GM19397 (cell line): Measurements from ENCODE around the gene RPL32.

Experiments
- ATAC-seq: cut with Tn5 transposase; IDR thresholded peaks from one replicate; pipeline ENCODE4 v1.9.1; 2021; ENCODE audit warnings: mild to moderate bottlenecking, moderate library complexity; ENCODE audit not compliant: unreplicated experiment

Gene RPL32

GRCh38 chr3:12833222-12834161 is 7.9 kb downstream of the RPL32 start:
- ATAC-seq = no peak

GRCh38 chr3:12832350-12833221 is 8.8 kb downstream of the RPL32 start:
- no peak for ATAC-seq

- no peak for ATAC-seq
Measured at GRCh38 chr3:12831301-12831866, 10.0 kb downstream of the RPL32 start.

- ATAC-seq = no peak
Measured at GRCh38 chr3:12830785-12831156, 10.6 kb downstream of the RPL32 start.

- no peak for ATAC-seq
Measured at GRCh38 chr3:12829886-12830784, 11.2 kb downstream of the RPL32 start.

- no peak for ATAC-seq
Measured at GRCh38 chr3:12829404-12829803, 12.0 kb downstream of the RPL32 start.

- ATAC-seq = no peak
Measured at GRCh38 chr3:12828751-12829150, 12.6 kb downstream of the RPL32 start.

GRCh38 chr3:12825156-12825555 is 16.2 kb downstream of the RPL32 start:
- no peak for ATAC-seq

GRCh38 chr3:12824299-12824698 is 17.1 kb downstream of the RPL32 start:
- ATAC-seq = no peak

- no peak for ATAC-seq
Measured at GRCh38 chr3:12822725-12823373, 18.5 kb downstream of the RPL32 start.

GRCh38 chr3:12818773-12819172 is 22.6 kb downstream of the RPL32 start:
- no peak for ATAC-seq

- no peak for ATAC-seq
Measured at GRCh38 chr3:12818273-12818672, 23.1 kb downstream of the RPL32 start.

GRCh38 chr3:12817343-12817710 is 24.0 kb downstream of the RPL32 start:
- no peak for ATAC-seq

GRCh38 chr3:12816521-12817342 is 24.6 kb downstream of the RPL32 start:
- no peak for ATAC-seq

GRCh38 chr3:12815719-12816118 is 25.6 kb downstream of the RPL32 start:
- ATAC-seq = no peak

- no peak for ATAC-seq
Measured at GRCh38 chr3:12815078-12815477, 26.3 kb downstream of the RPL32 start.

- ATAC-seq = no peak
Measured at GRCh38 chr3:12813967-12814366, 27.4 kb downstream of the RPL32 start.

GRCh38 chr3:12812812-12813211 is 28.6 kb downstream of the RPL32 start:
- no peak for ATAC-seq

- ATAC-seq = no peak
Measured at GRCh38 chr3:12810961-12811360, 30.4 kb downstream of the RPL32 start.
